Measurements from ENCODE around the gene AKT3.

DNA sequence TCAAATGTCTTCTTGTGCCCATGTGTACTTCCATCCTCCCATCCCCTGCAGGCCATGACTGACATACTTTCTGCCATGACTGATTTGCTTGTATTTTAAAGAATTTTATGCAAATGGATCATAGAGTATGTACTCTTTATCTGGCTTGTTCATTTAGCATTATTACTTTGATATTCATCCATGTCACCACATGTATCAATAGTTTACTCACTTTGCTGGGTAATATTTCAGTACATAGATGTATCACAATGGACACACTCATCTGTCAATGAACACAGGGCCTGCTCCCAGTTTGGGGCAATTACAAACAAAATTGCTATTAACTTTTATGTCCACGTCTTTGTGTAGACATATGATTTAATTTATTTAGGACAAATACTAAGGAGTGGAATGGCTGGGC, 335.1 kb downstream of the AKT3 start:
- TF ChIP-seq CTCF (IDR thresholded peaks at IDR 0.05) (no peak), POLR2A (IDR thresholded peaks at IDR 0.05) (no peak)

Data from vagina (tissue), 2 donors.